NB4 (cell line): ENCODE data around the gene NINJ1.

ENCODE experiments used
- CTCF ChIP-seq: IDR thresholded peaks from one replicate; pipeline ENCODE4 v1.5.1; 2012; ENCODE audit warnings: low read depth, low read length
- MYC ChIP-seq: IDR thresholded peaks from 2 replicates; pipeline ENCODE4 v1.6.1; 2011; ENCODE audit warnings: low read depth, low read length
- POLR2A ChIP-seq: IDR thresholded peaks from 2 replicates; pipeline ENCODE4 v1.6.1; 2011; ENCODE audit warnings: mild to moderate bottlenecking; ENCODE audit not compliant: insufficient read length; ENCODE audit errors: extremely low read depth

GRCh38 chr9:93154293-93154903 lies 20.3 kb upstream of the NINJ1 start:
- no peak for TF ChIP-seq MYC
- peak; percentile 88 for TF ChIP-seq CTCF
- no peak for TF ChIP-seq POLR2A
